ENCODE results near the gene PSKH1.
"Not testable (repeated sequence)": the region's sequence is repeated elsewhere in the genome, so short reads cannot be mapped to it uniquely, and the experiment has no call there.

The PSKH1 gene

GRCh38 chr16:67892899-67893742, at the start of gene PSKH1:
Gene PSKH1 (plus strand): TSS chr16:67893254. CDS start chr16:67908750, 15,496 bp downstream.
- DNase-seq (ENCODE audit: low read depth), result peak; percentile 92

- DNase-seq (ENCODE audit: low read depth), result no peak
Measured at GRCh38 chr16:67843343-67843765, 49.7 kb upstream of the PSKH1 start.

DNA sequence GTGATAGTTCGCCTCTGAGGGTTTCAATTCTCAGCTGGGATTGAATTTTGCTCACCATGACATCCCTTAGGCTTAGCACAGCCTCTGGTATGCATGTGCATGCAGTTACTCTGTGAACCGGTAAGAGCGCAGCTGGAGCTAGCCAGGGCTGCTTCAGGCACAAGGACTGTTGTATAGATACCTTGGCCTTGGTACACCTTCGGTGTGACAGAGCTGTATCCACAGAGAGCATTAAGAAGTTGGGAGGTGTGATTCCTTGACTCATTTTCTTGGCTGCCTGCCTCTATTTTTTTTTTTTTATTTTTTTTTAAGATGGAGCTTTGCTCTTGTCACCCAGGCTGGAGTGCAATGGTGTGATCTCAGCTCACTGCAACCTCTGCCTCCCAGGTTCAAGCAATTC, 48.6 kb upstream of the PSKH1 start:
- peak; percentile 40 for DNase-seq (ENCODE audit: low read depth)

DNA sequence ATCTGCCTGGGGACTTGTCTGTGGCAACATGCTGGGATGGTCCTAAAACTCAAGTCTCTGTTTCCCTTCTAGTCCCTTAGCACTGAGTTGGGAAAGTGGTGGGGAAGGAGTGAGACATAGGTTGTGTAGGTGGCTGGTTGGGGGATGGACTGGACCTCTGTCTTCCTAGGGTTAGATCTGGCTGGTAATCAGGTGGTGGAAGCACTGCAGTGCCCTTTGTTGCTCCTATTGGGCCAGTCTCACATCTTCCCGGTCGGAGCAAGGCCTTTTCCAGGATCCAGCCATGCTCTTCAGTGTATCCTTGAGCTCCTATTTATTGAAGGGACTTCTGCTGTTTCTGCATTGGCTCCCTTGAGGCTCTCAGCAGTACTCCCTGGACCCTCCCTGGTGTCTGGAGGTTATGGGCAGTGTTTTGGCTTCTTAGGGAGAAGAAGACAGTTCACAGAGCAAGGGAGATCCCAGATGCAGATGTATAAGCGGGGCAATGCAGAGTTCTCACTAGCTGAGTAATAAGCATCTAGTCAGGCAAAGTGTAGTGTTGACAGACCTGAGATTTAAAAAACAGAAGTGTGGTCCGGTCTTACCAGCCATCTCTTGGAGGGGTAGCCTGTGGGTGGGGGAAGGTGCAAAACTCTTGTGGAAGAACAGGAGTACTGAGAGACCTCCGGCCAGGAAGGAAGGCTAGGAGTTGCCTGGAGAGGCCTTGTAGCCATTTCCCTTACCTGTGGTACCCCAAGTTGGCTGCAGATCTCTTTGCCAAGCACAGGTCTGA, 47.6 kb upstream of the PSKH1 start:
- DNase-seq (ENCODE audit: low read depth), result no peak

- no peak for DNase-seq (ENCODE audit: low read depth)
Measured at GRCh38 chr16:67846063-67846319, 47.1 kb upstream of the PSKH1 start.

DNA sequence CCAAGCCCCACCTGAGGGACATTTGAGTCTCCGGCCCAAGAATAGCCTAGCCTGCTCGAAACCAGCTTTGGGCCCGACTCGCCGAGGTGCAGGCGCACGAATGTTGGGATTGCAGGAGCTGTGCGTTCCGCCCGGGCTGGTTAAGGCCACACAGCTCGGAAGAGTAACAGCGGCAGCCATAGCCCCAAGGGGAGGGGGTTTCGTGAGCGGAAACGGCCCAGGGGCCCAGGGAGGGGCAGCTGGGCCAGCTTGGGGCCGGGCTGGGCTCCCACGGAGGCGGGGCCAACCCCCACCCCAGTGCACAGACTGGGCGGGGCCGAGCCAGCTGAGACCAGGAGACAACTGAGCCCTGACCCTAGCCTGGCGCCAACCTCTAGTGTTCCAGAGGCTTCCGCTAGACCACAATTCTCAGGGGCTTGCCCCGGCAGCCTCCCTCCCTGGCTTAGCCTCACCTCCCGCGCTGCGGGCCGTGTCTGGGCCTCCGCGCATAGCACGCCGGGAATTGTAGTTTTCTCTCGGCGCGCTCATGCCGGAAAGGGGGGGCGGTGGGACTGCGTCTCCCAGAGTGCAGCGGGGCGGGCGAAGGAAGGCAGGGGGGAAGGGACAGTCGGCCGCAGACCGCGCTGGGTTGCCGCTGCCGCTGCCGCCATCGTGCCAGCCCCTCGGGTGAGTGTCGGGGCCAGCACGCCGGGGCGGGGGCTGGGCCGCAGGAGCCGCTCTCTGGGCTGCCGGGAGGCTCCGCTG, 46.6 kb upstream of the PSKH1 start, which contains the start of gene NUTF2:
TSS of gene NUTF2 (plus strand) at position 614 of the 744 bp plus-strand sequence. CDS start 18,198 bp downstream, outside the sequence.
- peak; percentile 94 for DNase-seq (ENCODE audit: low read depth)

DNA sequence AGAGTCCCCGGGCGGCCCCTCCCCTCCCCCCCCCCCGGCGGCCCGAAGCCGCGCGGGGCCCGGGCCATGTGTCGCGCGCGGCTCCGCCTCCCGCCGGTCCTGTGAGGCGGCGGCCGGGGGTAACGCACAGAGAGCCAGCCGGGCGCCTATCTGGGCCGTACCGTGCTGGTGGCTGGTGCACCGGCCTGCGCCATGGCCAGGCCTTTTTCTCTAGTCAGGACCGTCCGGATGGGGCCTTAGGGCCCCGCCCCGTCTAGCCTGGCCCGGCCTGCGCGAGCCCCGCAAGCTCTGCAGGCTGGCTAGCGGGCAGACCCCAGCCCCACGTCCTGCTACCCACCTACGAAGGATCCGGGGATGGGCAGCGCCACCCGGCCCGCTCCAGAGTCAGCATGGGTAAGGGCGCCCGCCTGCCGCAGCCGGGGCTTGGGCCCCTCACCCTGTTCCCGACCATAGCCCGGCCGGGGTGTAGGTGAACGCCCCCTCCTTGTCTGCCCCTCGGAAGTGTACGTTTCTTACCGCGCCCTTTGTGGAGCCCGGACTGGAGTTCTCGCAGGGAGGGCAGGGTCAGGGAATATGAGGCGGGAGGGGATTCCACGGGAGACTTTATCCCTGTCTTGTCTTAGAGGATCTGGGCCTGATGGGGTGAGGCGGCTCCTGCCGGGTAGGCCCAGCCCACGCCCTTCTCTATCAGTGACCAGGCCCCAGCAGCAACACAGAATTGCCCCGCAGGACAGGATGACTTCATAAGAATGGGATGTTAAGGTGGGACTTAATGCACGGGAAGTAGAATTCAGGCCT, 45.8 kb upstream of the PSKH1 start, which contains the start of gene CENPT:
TSS of gene CENPT (minus strand) at position 630 of the 798 bp plus-strand sequence. CDS start 13,834 bp downstream, outside the sequence.
- DNase-seq (ENCODE audit: low read depth), result peak; percentile 43

- DNase-seq (ENCODE audit: low read depth), result no peak
Measured at GRCh38 chr16:67848118-67848517, 44.9 kb upstream of the PSKH1 start.

DNA sequence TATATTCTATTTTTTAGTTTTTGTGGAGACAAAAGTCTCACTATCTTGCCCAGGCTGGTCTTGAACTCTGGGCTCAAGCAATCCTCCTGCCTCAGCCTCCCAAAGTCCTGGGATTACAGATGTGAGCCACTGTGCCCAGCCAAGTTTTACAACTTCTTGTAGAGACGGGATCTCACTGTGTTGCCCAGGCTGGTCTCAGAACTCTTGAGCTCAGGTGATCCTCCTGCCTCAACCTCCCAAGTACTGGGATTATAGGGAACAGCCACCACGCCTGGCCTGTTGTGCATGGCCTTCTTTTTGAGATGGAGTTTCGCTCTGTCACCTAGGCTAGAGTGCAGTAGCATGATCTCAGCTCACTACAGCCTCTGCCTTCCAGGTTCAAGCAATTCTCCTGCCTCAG, 39.4 kb upstream of the PSKH1 start:
- no peak for DNase-seq (ENCODE audit: low read depth)

GRCh38 chr16:67855789-67856188, 37.3 kb upstream of the PSKH1 start:
- no peak for DNase-seq (ENCODE audit: low read depth)

GRCh38 chr16:67856927-67857546, 36.0 kb upstream of the PSKH1 start:
- DNase-seq (ENCODE audit: low read depth), result no peak

DNA sequence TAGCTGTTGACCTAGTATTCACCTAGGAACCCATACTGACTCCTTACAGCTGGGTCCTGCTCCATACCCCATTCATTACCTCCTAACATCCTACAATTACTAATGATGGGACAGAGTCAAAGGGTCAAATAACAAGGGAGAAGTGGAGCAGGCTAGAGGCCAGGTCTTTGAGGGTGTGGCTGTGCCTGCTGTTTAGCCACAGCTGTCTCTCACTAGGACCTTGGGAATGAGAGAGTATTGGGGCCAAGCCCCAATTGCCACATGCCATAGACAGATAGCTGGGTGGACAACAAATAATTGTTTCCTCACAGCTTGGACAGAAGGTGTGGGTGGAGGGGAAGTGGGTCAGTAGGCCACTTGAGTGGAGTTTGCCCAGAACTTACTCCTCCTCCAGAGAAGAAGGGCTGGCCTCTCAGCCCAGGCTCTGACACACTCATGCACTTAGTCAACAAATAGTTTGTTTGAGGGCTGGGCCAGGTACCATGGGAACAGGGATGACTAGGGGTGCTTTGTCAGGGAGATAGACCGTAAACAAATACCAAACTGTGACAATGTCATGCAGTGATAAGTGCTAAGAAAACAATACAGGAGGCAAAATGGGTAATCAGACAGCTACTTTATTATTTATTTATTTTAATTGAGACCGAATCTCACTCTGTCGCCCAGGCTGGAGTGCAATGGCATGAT, 35.4 kb upstream of the PSKH1 start:
- DNase-seq (ENCODE audit: low read depth), result peak; percentile 94

DNA sequence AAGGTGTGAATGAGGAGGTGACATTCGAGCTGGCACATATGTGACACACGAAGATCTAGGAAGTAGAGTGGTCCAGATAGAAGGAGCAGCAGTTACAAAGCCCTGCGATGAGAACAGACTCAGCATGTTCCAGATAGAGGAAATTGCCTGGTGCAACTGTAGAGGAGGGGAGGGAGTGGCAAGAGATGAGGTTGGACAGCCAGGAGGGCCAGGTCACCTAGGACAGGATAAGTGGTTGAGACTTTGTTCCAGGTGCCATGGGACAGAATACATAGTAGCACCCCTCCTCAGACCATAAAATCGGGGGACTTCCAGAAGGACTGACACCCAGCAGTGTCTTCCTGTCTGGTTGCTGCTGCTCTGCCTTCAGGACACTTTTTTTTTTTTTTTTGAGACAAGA, 34.6 kb upstream of the PSKH1 start:
- no peak for DNase-seq (ENCODE audit: low read depth)

- DNase-seq (ENCODE audit: low read depth), result no peak
Measured at GRCh38 chr16:67860589-67861398, 32.3 kb upstream of the PSKH1 start.

DNA sequence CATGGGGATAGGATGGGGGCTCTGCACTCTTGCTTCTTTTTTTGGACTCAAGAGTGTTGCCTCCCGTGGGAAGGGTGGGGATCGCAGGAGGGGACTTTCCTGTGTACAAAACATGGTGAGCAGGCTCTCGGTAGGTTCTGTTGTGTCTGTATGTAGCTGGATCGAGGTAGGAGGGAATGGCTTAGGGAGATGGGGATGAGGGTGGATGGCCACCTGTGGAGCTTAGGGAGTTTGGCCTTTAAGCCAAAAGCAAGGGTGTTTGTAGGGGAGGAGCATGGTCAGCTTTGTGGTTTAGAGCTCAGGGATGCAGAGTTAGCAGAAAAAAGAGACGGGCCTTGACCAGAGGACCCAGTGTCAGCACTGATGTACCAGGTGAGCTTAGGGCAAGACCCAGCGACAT, 31.2 kb upstream of the PSKH1 start:
- DNase-seq (ENCODE audit: low read depth), result no peak

- peak; percentile 55 for DNase-seq (ENCODE audit: low read depth)
Measured at GRCh38 chr16:67862623-67863583, 30.2 kb upstream of the PSKH1 start.

DNA sequence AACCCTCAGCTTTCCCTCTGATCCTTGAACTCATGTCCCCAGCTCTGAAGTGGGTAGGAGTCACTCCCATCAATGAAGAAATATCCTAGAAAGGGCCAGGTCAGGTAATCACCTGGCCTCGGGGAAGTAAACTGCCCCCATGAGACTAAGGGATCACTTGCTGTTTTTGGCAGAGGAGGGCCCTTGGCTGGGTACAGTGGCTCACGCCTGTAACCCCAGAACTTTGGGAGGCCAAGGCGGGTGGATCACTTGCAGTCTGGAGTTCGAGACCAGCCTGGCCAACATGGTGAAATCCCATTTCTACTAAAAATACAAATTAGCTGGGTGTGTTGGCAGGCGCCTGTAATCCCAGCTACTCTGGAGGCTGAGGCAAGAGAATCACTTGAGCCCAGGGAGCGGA, 29.0 kb upstream of the PSKH1 start:
- not testable (repeated sequence) for DNase-seq (ENCODE audit: low read depth)

- DNase-seq (ENCODE audit: low read depth), result no peak
Measured at GRCh38 chr16:67864594-67864993, 28.5 kb upstream of the PSKH1 start.
